ENCODE data around the gene PRDM10. TPM values are rescaled to one million over a fixed set of nuclear protein-coding genes. Genes with fewer than 3 reads are reported as not detected.
"Not testable (repeated sequence)": the region's sequence is repeated elsewhere in the genome, so short reads cannot be mapped to it uniquely, and the experiment has no call there.

The PRDM10 gene
- total RNA-seq, 1 donor from 2014 or later: 10.0 TPM

- ATAC-seq: peak; percentile 7
Measured at GRCh38 chr11:129894278-129895125, 108.1 kb downstream of the PRDM10 start.

GRCh38 chr11:129888451-129888850 is 114.2 kb downstream of the PRDM10 start:
- no peak for ATAC-seq

- ATAC-seq: no peak
Measured at GRCh38 chr11:129885381-129885780, 117.3 kb downstream of the PRDM10 start.

- no peak for ATAC-seq
Measured at GRCh38 chr11:129884581-129884980, 118.1 kb downstream of the PRDM10 start.

GRCh38 chr11:129881570-129882170 is 121.0 kb downstream of the PRDM10 start:
- peak; percentile 79 for ATAC-seq

- ATAC-seq: no peak
Measured at GRCh38 chr11:129880311-129880710, 122.3 kb downstream of the PRDM10 start.

- no peak for ATAC-seq
Measured at GRCh38 chr11:129871914-129872313, 130.7 kb downstream of the PRDM10 start.

- ATAC-seq: not testable (repeated sequence)
Measured at GRCh38 chr11:129868626-129869025, 134.0 kb downstream of the PRDM10 start.

- no peak for ATAC-seq
Measured at GRCh38 chr11:129866311-129866710, 136.3 kb downstream of the PRDM10 start.

GRCh38 chr11:129865701-129866100 is 136.9 kb downstream of the PRDM10 start:
- ATAC-seq: no peak

- peak; percentile 7 for ATAC-seq
Measured at GRCh38 chr11:129864811-129865210, 137.8 kb downstream of the PRDM10 start.

- ATAC-seq: peak; percentile 94
Measured at GRCh38 chr11:129861702-129862522, 140.7 kb downstream of the PRDM10 start.

GRCh38 chr11:129856036-129856435 is 146.6 kb downstream of the PRDM10 start:
- ATAC-seq: no peak

GRCh38 chr11:129855086-129855485 is 147.5 kb downstream of the PRDM10 start:
- ATAC-seq: peak; percentile 9

GRCh38 chr11:129854232-129854805 is 148.3 kb downstream of the PRDM10 start:
- ATAC-seq: peak; percentile 78

- peak; percentile 86 for ATAC-seq
Measured at GRCh38 chr11:129853518-129854231, 149.0 kb downstream of the PRDM10 start.

- ATAC-seq: no peak
Measured at GRCh38 chr11:129852125-129852740, 150.4 kb downstream of the PRDM10 start.

All from esophagus mucosa (tissue), 1 donor.